ENCODE measurements around the gene APOBEC3G. TPM values are rescaled to one million over a fixed set of nuclear protein-coding genes. Genes with fewer than 3 reads are reported as not detected.
A peak's percentile ranks its signal among the peaks of the same experiment; 100 is the strongest.
"Not testable (repeated sequence)": the region's sequence is repeated elsewhere in the genome, so short reads cannot be mapped to it uniquely, and the experiment has no call there.

The APOBEC3G gene
- total RNA-seq, 1 experiment from 2014 or later = 9.5 TPM

- H4K20me1 ChIP-seq (ENCODE audit: insufficient read depth); CTCF ChIA-PET; H3K36me3 ChIP-seq (ENCODE audit: low read depth); H3K27me3 ChIP-seq (ENCODE audit: insufficient read depth, low read depth); H3K4me2 ChIP-seq; BruUV-seq (replicated peaks); H3K27ac ChIP-seq; H3K4me3 ChIP-seq; H2AFZ ChIP-seq; H3K9me2 ChIP-seq (ENCODE audit: insufficient read depth); POLR2A ChIA-PET (ENCODE audit: unreplicated experiment); DNase-seq; H3K9me3 ChIP-seq (ENCODE audit: insufficient read depth, low read depth): not testable (repeated sequence)
- H3K4me1 ChIP-seq (replicated peaks; ENCODE audit: insufficient read depth) = peaks cover 41% of the 10 kb centered on the region
- H3K79me2 ChIP-seq (ENCODE audit: low read depth) = peaks cover 28% of the 10 kb centered on the region
- intact Hi-C loops (cut with micrococcal nuclease; ENCODE audit: unreplicated experiment) = loop anchor here (5.0 kb wide), 2 partner anchors 33 to 72 kb away; partner anchors contain the start of gene APOBEC3C
- H3F3A ChIP-seq (ENCODE audit: insufficient read depth, low read depth) = peaks cover 40% of the 10 kb centered on the region
Observed at GRCh38 chr22:39045136-39045535, 31.9 kb upstream of the APOBEC3G start.

- not testable (repeated sequence) for H3K79me2 ChIP-seq (ENCODE audit: low read depth); H3K9me3 ChIP-seq (ENCODE audit: insufficient read depth, low read depth); H4K20me1 ChIP-seq (ENCODE audit: insufficient read depth); H3K36me3 ChIP-seq (ENCODE audit: low read depth); H3K27ac ChIP-seq; H3K27me3 ChIP-seq (ENCODE audit: insufficient read depth, low read depth); DNase-seq; H2AFZ ChIP-seq; BruUV-seq (replicated peaks); H3K9me2 ChIP-seq (ENCODE audit: insufficient read depth); H3K4me3 ChIP-seq
- CTCF ChIA-PET = interaction anchor here (0.6 kb wide), 2 partner anchors 35 to 296 kb away, joined by 3 to 5 read pairs; no protein-coding TSS in a partner anchor
- intact Hi-C loops (cut with micrococcal nuclease; ENCODE audit: unreplicated experiment) = loop anchor here (5.0 kb wide), 2 partner anchors 37 to 68 kb away; partner anchors contain the start of gene APOBEC3C
- peak overlapping the region; percentile 20; the same call in 1 of the 2 replicates for H3K4me2 ChIP-seq
- POLR2A ChIA-PET (ENCODE audit: unreplicated experiment) = interaction anchor here (0.6 kb wide), 2 partner anchors 32 to 234 kb away, joined by 3 to 9 read pairs; no protein-coding TSS in a partner anchor
- peaks cover 53% of the 10 kb centered on the region for H3F3A ChIP-seq (ENCODE audit: insufficient read depth, low read depth)
- peaks cover 34% of the 10 kb centered on the region for H3K4me1 ChIP-seq (replicated peaks; ENCODE audit: insufficient read depth)
Observed at GRCh38 chr22:39049486-39049885, 27.6 kb upstream of the APOBEC3G start.

- H3K27ac ChIP-seq; H3K4me2 ChIP-seq; BruUV-seq (replicated peaks); H3K36me3 ChIP-seq (ENCODE audit: low read depth); H3K27me3 ChIP-seq (ENCODE audit: insufficient read depth, low read depth); H3K9me2 ChIP-seq (ENCODE audit: insufficient read depth); H4K20me1 ChIP-seq (ENCODE audit: insufficient read depth); POLR2A ChIA-PET (ENCODE audit: unreplicated experiment); H3K79me2 ChIP-seq (ENCODE audit: low read depth); CTCF ChIA-PET; H3K4me3 ChIP-seq; H2AFZ ChIP-seq; DNase-seq: not testable (repeated sequence)
- intact Hi-C loops (cut with micrococcal nuclease; ENCODE audit: unreplicated experiment) = loop anchor here (2.0 kb wide), 1 partner anchor 15 kb away; no protein-coding TSS in a partner anchor
- H3K9me3 ChIP-seq (ENCODE audit: insufficient read depth, low read depth) = peaks cover 11% of the 10 kb centered on the region; the same call in 1 of the 2 replicates
- H3K4me1 ChIP-seq (replicated peaks; ENCODE audit: insufficient read depth) = peaks cover 27% of the 10 kb centered on the region
- peaks cover 42% of the 10 kb centered on the region for H3F3A ChIP-seq (ENCODE audit: insufficient read depth, low read depth)
Observed at GRCh38 chr22:39051844-39052495, 25.1 kb upstream of the APOBEC3G start.

- no peak for TF ChIP-seq CTCF (conservative IDR thresholded peaks at IDR 0.05)
- TF ChIP-seq EZH2 (IDR thresholded peaks at IDR 0.05; ENCODE audit: low read depth) = no peak
- intact Hi-C loops (cut with micrococcal nuclease; ENCODE audit: unreplicated experiment) = no loop called here
- Histone ChIP-seq H3K4me2 (no peak overlapping the region), H3K79me2 (ENCODE audit: low read depth) (no peaks in the 10 kb centered on the region), H3K4me3 (no peak overlapping the region), H4K20me1 (ENCODE audit: insufficient read depth) (no peaks in the 10 kb centered on the region), H3K4me1 (replicated peaks; ENCODE audit: insufficient read depth) (peaks cover 21% of the 10 kb centered on the region), H3K9me2 (ENCODE audit: insufficient read depth) (no peaks in the 10 kb centered on the region), H2AFZ (no peak overlapping the region), H3K9me3 (ENCODE audit: insufficient read depth, low read depth) (peaks cover 11% of the 10 kb centered on the region; the same call in 1 of the 2 replicates), H3K36me3 (ENCODE audit: low read depth) (no peaks in the 10 kb centered on the region; the same call in 1 of the 2 replicates), H3K27ac (no peak overlapping the region), H3F3A (ENCODE audit: insufficient read depth, low read depth) (peaks cover 20% of the 10 kb centered on the region), H3K27me3 (ENCODE audit: insufficient read depth, low read depth) (no peaks in the 10 kb centered on the region)
- ChIA-PET CTCF (no interaction called here), POLR2A (ENCODE audit: unreplicated experiment) (no interaction called here)
- BruUV-seq (replicated peaks) = no TSS peak
- DNase-seq = no peak
Observed at GRCh38 chr22:39055658-39056057, 21.4 kb upstream of the APOBEC3G start.

GRCh38 chr22:39061290-39061689, 15.8 kb upstream of the APOBEC3G start:
- H3K79me2 ChIP-seq (ENCODE audit: low read depth); H3K4me3 ChIP-seq; H3K36me3 ChIP-seq (ENCODE audit: low read depth); H3K9me3 ChIP-seq (ENCODE audit: insufficient read depth, low read depth); CTCF ChIA-PET; POLR2A ChIA-PET (ENCODE audit: unreplicated experiment); H4K20me1 ChIP-seq (ENCODE audit: insufficient read depth); H3K27me3 ChIP-seq (ENCODE audit: insufficient read depth, low read depth); DNase-seq; H3K9me2 ChIP-seq (ENCODE audit: insufficient read depth); H2AFZ ChIP-seq; intact Hi-C loops (cut with micrococcal nuclease; ENCODE audit: unreplicated experiment); BruUV-seq (replicated peaks); H3K27ac ChIP-seq; H3K4me2 ChIP-seq: not testable (repeated sequence)
- Histone ChIP-seq H3F3A (ENCODE audit: insufficient read depth, low read depth) (peaks cover 25% of the 10 kb centered on the region), H3K4me1 (replicated peaks; ENCODE audit: insufficient read depth) (peaks cover 42% of the 10 kb centered on the region)

GRCh38 chr22:39061951-39062350, 15.1 kb upstream of the APOBEC3G start:
- POLR2A ChIA-PET (ENCODE audit: unreplicated experiment); H4K20me1 ChIP-seq (ENCODE audit: insufficient read depth); intact Hi-C loops (cut with micrococcal nuclease; ENCODE audit: unreplicated experiment); H3K27me3 ChIP-seq (ENCODE audit: insufficient read depth, low read depth); H3K9me3 ChIP-seq (ENCODE audit: insufficient read depth, low read depth); H3K9me2 ChIP-seq (ENCODE audit: insufficient read depth); H3K79me2 ChIP-seq (ENCODE audit: low read depth); H3K4me2 ChIP-seq; H3K36me3 ChIP-seq (ENCODE audit: low read depth); H3K27ac ChIP-seq; BruUV-seq (replicated peaks); DNase-seq; H2AFZ ChIP-seq; H3K4me3 ChIP-seq; CTCF ChIA-PET: not testable (repeated sequence)
- H3F3A ChIP-seq (ENCODE audit: insufficient read depth, low read depth) = peaks cover 31% of the 10 kb centered on the region
- peaks cover 48% of the 10 kb centered on the region for H3K4me1 ChIP-seq (replicated peaks; ENCODE audit: insufficient read depth)
